Progenitor cell of endocrine pancreas (in vitro differentiated cells): ENCODE results near the gene IGSF22. TPM values are rescaled to one million over a fixed set of nuclear protein-coding genes. Genes with fewer than 3 reads are reported as not detected.

ENCODE experiments used
- DNase-seq: peaks from one replicate; pipeline ENCODE4 v3.0.0; 2021; ENCODE audit warnings: low spot score; ENCODE audit not compliant: unreplicated experiment
- H3K27ac Mint-ChIP-seq: 2 replicates; pipeline ENCODE4 v1.8.0; 2021; ENCODE audit warnings: mild to moderate bottlenecking, moderate library complexity, mixed read lengths
- H3K27me3 Mint-ChIP-seq: 2 replicates; pipeline ENCODE4 v1.8.0; 2021; ENCODE audit warnings: mixed read lengths
- H3K36me3 Mint-ChIP-seq: 2 replicates; pipeline ENCODE4 v1.8.0; 2022; ENCODE audit warnings: mixed read lengths; ENCODE audit not compliant: insufficient read depth
- H3K4me1 Mint-ChIP-seq: 2 replicates; pipeline ENCODE4 v1.8.0; 2021; ENCODE audit warnings: low read depth, mixed read lengths
- H3K4me3 Mint-ChIP-seq: 2 replicates; pipeline ENCODE4 v1.8.0; 2021; ENCODE audit warnings: low read depth, mild to moderate bottlenecking, moderate library complexity, mixed read lengths
- H3K9me3 Mint-ChIP-seq: 2 replicates; pipeline ENCODE4 v1.8.0; 2021; ENCODE audit warnings: low read depth, mixed read lengths
- CTCF ChIP-seq: fragments of 200-600 bp; sonication (generic); IDR thresholded peaks from one replicate; pipeline ENCODE4 v1.5.0; 2021; ENCODE audit warnings: antibody characterized with exemption, mild to moderate bottlenecking; ENCODE audit not compliant: unreplicated experiment
- total RNA-seq: library from RNA; stranded (reverse); gene quantifications from 2 replicates; pipeline ENCODE4 v1.2.1, GENCODE V29; 2021

IGSF22 gene
- total RNA-seq, 1 donor from 2014 or later: 1.3 TPM

- Mint-ChIP-seq H3K27ac (no peak overlapping the region), H3K4me3 (no peak overlapping the region)
Measured at GRCh38 chr11:18731441-18731840, 5.5 kb upstream of the IGSF22 start.

GRCh38 chr11:18730020-18730419, 4.0 kb upstream of the IGSF22 start:
- Mint-ChIP-seq H3K27ac (no peak overlapping the region), H3K4me3 (no peak overlapping the region), H3K36me3 (no peaks in the 10 kb centered on the region), H3K9me3 (no peaks in the 10 kb centered on the region), H3K27me3 (no peaks in the 10 kb centered on the region), H3K4me1 (no peaks in the 10 kb centered on the region)
- TF ChIP-seq CTCF: no peak
- DNase-seq: no peak

More at GRCh38 chr11:18731441-18731840, 5.5 kb upstream of the IGSF22 start:
- H3K27me3 Mint-ChIP-seq: peaks cover 3% of the 10 kb centered on the region
- DNase-seq: no peak
- H3K4me1 Mint-ChIP-seq: no peaks in the 10 kb centered on the region
- no peaks in the 10 kb centered on the region for H3K9me3 Mint-ChIP-seq
- no peaks in the 10 kb centered on the region for H3K36me3 Mint-ChIP-seq
- TF ChIP-seq CTCF: no peak

- no peak for TF ChIP-seq CTCF
- Mint-ChIP-seq H3K4me1 (no peaks in the 10 kb centered on the region), H3K36me3 (no peaks in the 10 kb centered on the region), H3K27me3 (no peaks in the 10 kb centered on the region), H3K9me3 (no peaks in the 10 kb centered on the region), H3K4me3 (no peak overlapping the region), H3K27ac (no peak overlapping the region)
- DNase-seq: no peak
Measured at GRCh38 chr11:18729426-18729825, 3.4 kb upstream of the IGSF22 start.

- H3K4me3 Mint-ChIP-seq: no peak overlapping the region
- DNase-seq: no peak
- no peaks in the 10 kb centered on the region for H3K9me3 Mint-ChIP-seq
- H3K4me1 Mint-ChIP-seq: no peaks in the 10 kb centered on the region
- no peak overlapping the region for H3K27ac Mint-ChIP-seq
- H3K36me3 Mint-ChIP-seq: no peaks in the 10 kb centered on the region
- TF ChIP-seq CTCF: no peak
- H3K27me3 Mint-ChIP-seq: no peaks in the 10 kb centered on the region
Measured at GRCh38 chr11:18728658-18729057, 2.7 kb upstream of the IGSF22 start.

- H3K4me3 Mint-ChIP-seq: no peak overlapping the region
- no peaks in the 10 kb centered on the region for H3K4me1 Mint-ChIP-seq
- peak; percentile 34 for DNase-seq
- H3K36me3 Mint-ChIP-seq: no peaks in the 10 kb centered on the region
- H3K27me3 Mint-ChIP-seq: no peaks in the 10 kb centered on the region
- H3K27ac Mint-ChIP-seq: peak overlapping the region; percentile 20
- peak; percentile 77 for TF ChIP-seq CTCF
- no peaks in the 10 kb centered on the region for H3K9me3 Mint-ChIP-seq
Measured at GRCh38 chr11:18727479-18728236, 1.7 kb upstream of the IGSF22 start.
